OCI-LY7 (cell line): ENCODE data around the gene BPGM.

Source experiments
- EZH2phosphoT487 ChIP-seq: fragments of 200-600 bp; sonication (generic); IDR thresholded peaks from 2 replicates; pipeline ENCODE4 v1.6.1; 2018; ENCODE audit warnings: low read depth, borderline replicate concordance, mild to moderate bottlenecking, mixed run types, antibody characterized with exemption, low read length, moderate library complexity, mixed read lengths
- TF ChIP-seq, protein P1 (sequence below): fragments of 200-600 bp; sonication (generic); conservative IDR thresholded peaks from 2 replicates; pipeline ENCODE4 v1.5.1; 2014; ENCODE audit warnings: mild to moderate bottlenecking, antibody characterized with exemption, low read length, moderate library complexity, mixed read lengths

DNA sequence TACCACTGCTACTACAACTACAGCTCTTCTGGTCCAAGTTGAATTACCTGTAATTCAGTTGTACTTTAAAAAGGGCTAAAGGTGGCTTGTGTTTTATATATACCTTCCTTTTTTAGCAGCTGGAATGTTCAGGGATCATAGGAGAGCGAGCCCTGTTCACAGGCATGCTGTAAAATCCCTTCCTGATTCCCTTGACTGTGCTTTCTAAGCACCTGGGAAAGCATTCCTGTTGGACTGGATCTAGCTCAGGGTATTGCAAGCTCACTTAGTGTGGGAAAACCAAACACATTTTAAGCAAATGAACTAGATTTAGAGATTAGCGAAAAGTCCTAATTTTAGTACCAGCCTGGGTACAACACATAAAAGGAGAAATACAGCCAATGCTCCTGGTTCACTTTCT is 31.5 kb downstream of the BPGM start:
- TF ChIP-seq, protein P1, sequence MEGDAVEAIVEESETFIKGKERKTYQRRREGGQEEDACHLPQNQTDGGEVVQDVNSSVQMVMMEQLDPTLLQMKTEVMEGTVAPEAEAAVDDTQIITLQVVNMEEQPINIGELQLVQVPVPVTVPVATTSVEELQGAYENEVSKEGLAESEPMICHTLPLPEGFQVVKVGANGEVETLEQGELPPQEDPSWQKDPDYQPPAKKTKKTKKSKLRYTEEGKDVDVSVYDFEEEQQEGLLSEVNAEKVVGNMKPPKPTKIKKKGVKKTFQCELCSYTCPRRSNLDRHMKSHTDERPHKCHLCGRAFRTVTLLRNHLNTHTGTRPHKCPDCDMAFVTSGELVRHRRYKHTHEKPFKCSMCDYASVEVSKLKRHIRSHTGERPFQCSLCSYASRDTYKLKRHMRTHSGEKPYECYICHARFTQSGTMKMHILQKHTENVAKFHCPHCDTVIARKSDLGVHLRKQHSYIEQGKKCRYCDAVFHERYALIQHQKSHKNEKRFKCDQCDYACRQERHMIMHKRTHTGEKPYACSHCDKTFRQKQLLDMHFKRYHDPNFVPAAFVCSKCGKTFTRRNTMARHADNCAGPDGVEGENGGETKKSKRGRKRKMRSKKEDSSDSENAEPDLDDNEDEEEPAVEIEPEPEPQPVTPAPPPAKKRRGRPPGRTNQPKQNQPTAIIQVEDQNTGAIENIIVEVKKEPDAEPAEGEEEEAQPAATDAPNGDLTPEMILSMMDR, result no peak
- no peak for TF ChIP-seq EZH2phosphoT487
